ENCODE results near the gene AATK. TPM values are rescaled to one million over a fixed set of nuclear protein-coding genes. Genes with fewer than 3 reads are reported as not detected.
"Not testable (repeated sequence)": the region's sequence is repeated elsewhere in the genome, so short reads cannot be mapped to it uniquely, and the experiment has no call there.

AATK gene
- polyA plus RNA-seq, 2 of the 4 experiments (the other 2 are of a cell fraction), result 0.26 to 0.37 TPM

- TF ChIP-seq REST (IDR thresholded peaks at IDR 0.05) (no peak), MYC (IDR thresholded peaks at IDR 0.05; ENCODE audit: borderline replicate concordance, low read length) (no peak), POLR2AphosphoS2 (conservative IDR thresholded peaks at IDR 0.05; ENCODE audit: low read length) (no peak), HOXA7 (CRISPR knock-in tag; IDR thresholded peaks at IDR 0.05) (no peak)
These were observed 17.4 kb downstream of the AATK start (continued) for GRCh38 chr17:81148571-81148970.

GRCh38 chr17:81147701-81148100 is 18.3 kb downstream of the AATK start:
- DNase-seq (ENCODE audit: low read depth in 1 of 2, low spot score in 1 of 2) (no peak), FAIRE-seq (no peak), ATAC-seq (no peak)
- no peak overlapping the region for H3K4me3 ChIP-seq
- CTCF ChIA-PET, result interaction anchor here (0.7 to 11.5 kb wide), 9 partner anchors 7 to 337 kb away, joined by 3 to 175 read pairs (median 4); no protein-coding TSS in a partner anchor
- POLR2A ChIA-PET, result no interaction called here
- TF ChIP-seq NFE2L2 (conservative IDR thresholded peaks at IDR 0.05; ENCODE audit: low read length), result no peak
- no peak for TF ChIP-seq RNF2 (IDR thresholded peaks at IDR 0.05; ENCODE audit: borderline replicate concordance, low read depth)
- TF ChIP-seq NR3C1 (IDR thresholded peaks at IDR 0.05), result no peak
- no peak for TF ChIP-seq HEYL (CRISPR knock-in tag; IDR thresholded peaks at IDR 0.05)
- TF ChIP-seq HOXA7 (CRISPR knock-in tag; IDR thresholded peaks at IDR 0.05), result no peak
- no peak for TF ChIP-seq JUNB (IDR thresholded peaks at IDR 0.05)
- TF ChIP-seq ZFP36 (IDR thresholded peaks at IDR 0.05; ENCODE audit: borderline replicate concordance, partially characterized antibody), result no peak
- no peak for TF ChIP-seq JUN (IDR thresholded peaks at IDR 0.05)
- TF ChIP-seq EHMT2 (IDR thresholded peaks at IDR 0.05; ENCODE audit: low read depth), result no peak
- no peak for TF ChIP-seq E2F6 (IDR thresholded peaks at IDR 0.05; ENCODE audit: borderline replicate concordance, low read depth)
- no peak for TF ChIP-seq POLR2A (IDR thresholded peaks at IDR 0.05; ENCODE audit: low read length)
- no peak for TF ChIP-seq SREBF2 (IDR thresholded peaks at IDR 0.05)
- no peaks in the 10 kb centered on the region for H3K9me3 ChIP-seq
- no peak overlapping the region for H3K27ac ChIP-seq
- H3K4me1 ChIP-seq, result peaks cover 4% of the 10 kb centered on the region; the same call in 2 of the 3 replicates
- no peak overlapping the region for H3K4me2 ChIP-seq
- WGBS (ENCODE audit: missing lambda C conversion rate), result 60% methylated on average over 10 of the region's 10 CpGs

GRCh38 chr17:81146208-81146607 is 19.8 kb downstream of the AATK start:
- H3K4me2 ChIP-seq; H3K9me3 ChIP-seq; H3K4me1 ChIP-seq; H3K4me3 ChIP-seq; ATAC-seq; DNase-seq (ENCODE audit: low read depth in 1 of 2, low spot score in 1 of 2); FAIRE-seq; H3K27ac ChIP-seq: not testable (repeated sequence)
- ChIA-PET CTCF (interaction anchor here (0.6 to 11.5 kb wide), 6 partner anchors 8 to 88 kb away, joined by 3 to 175 read pairs (median 63); partner anchors contain the start of genes NDUFAF8 and TEPSIN), POLR2A (interaction anchor here (0.7 kb wide), 1 partner anchor 331 kb away, joined by 6 read pairs; no protein-coding TSS in a partner anchor)
- 65% methylated on average over 10 of the region's 10 CpGs for WGBS (ENCODE audit: missing lambda C conversion rate)

- peaks cover 10% of the 10 kb centered on the region for H3K4me1 ChIP-seq
- POLR2A ChIA-PET, result no interaction called here
- H3K4me2 ChIP-seq, result no peak overlapping the region
- H3K27ac ChIP-seq, result no peak overlapping the region
- CTCF ChIA-PET, result interaction anchor here (1.1 to 11.5 kb wide), 17 partner anchors 10 to 341 kb away, joined by 3 to 175 read pairs (median 18); partner anchors contain the start of genes AATK, NDUFAF8, PVALEF and TEPSIN
- H3K4me3 ChIP-seq, result no peak overlapping the region
- ATAC-seq (no peak), FAIRE-seq (no peak), DNase-seq (ENCODE audit: low read depth in 1 of 2, low spot score in 1 of 2) (no peak)
- H3K9me3 ChIP-seq, result no peaks in the 10 kb centered on the region
- TF ChIP-seq JUN (IDR thresholded peaks at IDR 0.05), result no peak
- TF ChIP-seq E2F6 (IDR thresholded peaks at IDR 0.05; ENCODE audit: borderline replicate concordance, low read depth), result no peak
- TF ChIP-seq CBX2 (IDR thresholded peaks at IDR 0.05; ENCODE audit: borderline replicate concordance, low read depth), result no peak
- no peak for TF ChIP-seq ZC3H11A (IDR thresholded peaks at IDR 0.05)
- no peak for TF ChIP-seq RARB (CRISPR knock-in tag; IDR thresholded peaks at IDR 0.05)
- TF ChIP-seq FOSB (CRISPR knock-in tag; IDR thresholded peaks at IDR 0.05), result no peak
- TF ChIP-seq HDAC2 (IDR thresholded peaks at IDR 0.05), result no peak
- TF ChIP-seq SMC3 (IDR thresholded peaks at IDR 0.05), result no peak
- no peak for TF ChIP-seq KDM5A (IDR thresholded peaks at IDR 0.05)
- no peak for TF ChIP-seq TFCP2L1 (CRISPR knock-in tag; IDR thresholded peaks at IDR 0.05)
- TF ChIP-seq HEYL (CRISPR knock-in tag; IDR thresholded peaks at IDR 0.05), result no peak
- 79% methylated on average over 11 of the region's 14 CpGs for WGBS (ENCODE audit: missing lambda C conversion rate)
These were observed 21.6 kb downstream of the AATK start for GRCh38 chr17:81144423-81144781.

Measured in A549 (cell line).